ENCODE measurements around the gene PDE2A. TPM values are rescaled to one million over a fixed set of nuclear protein-coding genes. Genes with fewer than 3 reads are reported as not detected.

The PDE2A gene
- total RNA-seq, 6 experiments from 2014 or later: 11.2 to 46.3 (median 22.8) TPM

DNA sequence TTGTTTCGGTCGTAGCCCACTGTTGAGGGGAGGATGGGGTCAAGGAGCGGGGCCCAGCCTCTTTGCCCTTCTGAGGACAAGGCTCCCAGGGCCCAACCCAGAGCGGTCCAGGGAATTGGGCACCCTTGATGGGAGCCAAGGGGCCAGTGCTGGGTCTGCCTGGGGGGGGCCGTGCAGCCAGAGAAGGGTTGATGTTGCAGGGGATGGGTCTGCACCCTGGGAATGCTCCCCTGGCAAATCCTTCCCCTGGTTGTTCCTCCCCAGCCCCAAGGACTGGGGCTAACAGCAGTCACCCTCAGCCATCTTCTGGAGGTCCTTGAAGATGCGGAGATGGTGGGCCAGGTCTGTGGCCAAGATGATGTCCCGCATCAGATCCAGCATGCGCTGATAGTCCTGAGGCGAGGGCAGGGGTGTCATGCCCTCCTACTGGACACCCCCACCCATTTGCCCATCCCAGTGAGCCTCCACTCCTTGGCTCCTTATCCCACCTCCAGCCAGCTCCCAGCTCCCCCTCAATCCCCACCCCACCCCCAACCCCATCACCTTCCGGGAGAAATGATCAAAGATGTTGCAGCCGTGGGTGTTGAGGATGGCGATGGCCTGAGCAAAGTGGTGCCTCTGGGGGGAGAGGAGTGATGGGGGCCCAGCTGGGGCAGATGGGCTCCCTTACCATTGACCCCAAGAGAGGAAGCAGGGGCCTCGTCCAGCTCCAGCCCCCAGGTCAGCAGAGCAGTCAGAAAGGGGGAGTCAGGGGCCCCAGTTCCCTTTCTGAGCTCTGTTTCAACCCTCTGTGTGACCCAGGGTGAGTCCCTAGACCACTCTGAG lies 95.0 kb downstream of the PDE2A start:
- DNase-seq (peak in 1 of 3 donors; percentile 35), ATAC-seq (no peak)
- H3K4me1 ChIP-seq: no peaks in the 10 kb centered on the region
- no peak overlapping the region for H3K4me3 ChIP-seq
- H3K27ac ChIP-seq: no peak overlapping the region
- WGBS (ENCODE audit: insufficient coverage, low coverage, low lambda C conversion rate, missing lambda C conversion rate): 30% methylated on average over 3 of the region's 13 CpGs
- no peaks in the 10 kb centered on the region for H3K9me3 ChIP-seq
- H3K27me3 ChIP-seq: no peaks in the 10 kb centered on the region
- H3K36me3 ChIP-seq: no peaks in the 10 kb centered on the region
- intact Hi-C loops (cut with DNase I): loop anchor here (5.0 to 10.0 kb wide), 2 partner anchors 104 to 107 kb away; no protein-coding TSS in a partner anchor
- TF ChIP-seq POLR2A (IDR thresholded peaks at IDR 0.05): no peak
- TF ChIP-seq, protein P1, sequence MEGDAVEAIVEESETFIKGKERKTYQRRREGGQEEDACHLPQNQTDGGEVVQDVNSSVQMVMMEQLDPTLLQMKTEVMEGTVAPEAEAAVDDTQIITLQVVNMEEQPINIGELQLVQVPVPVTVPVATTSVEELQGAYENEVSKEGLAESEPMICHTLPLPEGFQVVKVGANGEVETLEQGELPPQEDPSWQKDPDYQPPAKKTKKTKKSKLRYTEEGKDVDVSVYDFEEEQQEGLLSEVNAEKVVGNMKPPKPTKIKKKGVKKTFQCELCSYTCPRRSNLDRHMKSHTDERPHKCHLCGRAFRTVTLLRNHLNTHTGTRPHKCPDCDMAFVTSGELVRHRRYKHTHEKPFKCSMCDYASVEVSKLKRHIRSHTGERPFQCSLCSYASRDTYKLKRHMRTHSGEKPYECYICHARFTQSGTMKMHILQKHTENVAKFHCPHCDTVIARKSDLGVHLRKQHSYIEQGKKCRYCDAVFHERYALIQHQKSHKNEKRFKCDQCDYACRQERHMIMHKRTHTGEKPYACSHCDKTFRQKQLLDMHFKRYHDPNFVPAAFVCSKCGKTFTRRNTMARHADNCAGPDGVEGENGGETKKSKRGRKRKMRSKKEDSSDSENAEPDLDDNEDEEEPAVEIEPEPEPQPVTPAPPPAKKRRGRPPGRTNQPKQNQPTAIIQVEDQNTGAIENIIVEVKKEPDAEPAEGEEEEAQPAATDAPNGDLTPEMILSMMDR (IDR thresholded peaks at IDR 0.05): no peak

DNA sequence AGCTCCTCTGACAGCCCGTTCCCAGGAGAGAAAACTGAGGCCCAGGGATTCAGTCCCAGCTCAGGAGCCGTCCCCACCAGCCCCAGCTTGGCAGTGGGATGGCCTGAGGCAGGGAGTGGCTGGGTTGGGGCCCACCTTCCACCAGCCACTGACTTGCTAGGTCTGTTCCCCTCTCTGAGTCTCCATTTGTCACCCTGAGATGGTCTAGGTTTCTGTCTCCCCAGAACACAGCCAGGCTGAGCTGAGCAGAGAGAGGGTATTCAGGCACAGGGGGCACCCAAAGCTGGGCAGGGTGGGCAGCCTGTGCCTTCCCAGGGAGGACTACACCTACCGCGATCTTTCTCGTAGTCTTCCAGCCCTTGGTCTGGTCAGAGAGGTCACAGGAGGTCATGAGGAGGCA lies 95.7 kb downstream of the PDE2A start:
- H3K36me3 ChIP-seq: no peaks in the 10 kb centered on the region
- H3K4me3 ChIP-seq: no peak overlapping the region
- ATAC-seq (no peak), DNase-seq (peak in 1 of 3 donors; percentile 39)
- intact Hi-C loops (cut with DNase I): loop anchor here (5.0 to 10.0 kb wide), 2 partner anchors 104 to 106 kb away; no protein-coding TSS in a partner anchor
- no peak overlapping the region for H3K27ac ChIP-seq
- no peaks in the 10 kb centered on the region for H3K27me3 ChIP-seq
- H3K4me1 ChIP-seq: no peaks in the 10 kb centered on the region
- TF ChIP-seq, protein P1 (IDR thresholded peaks at IDR 0.05): no peak
- TF ChIP-seq POLR2A (IDR thresholded peaks at IDR 0.05): no peak
- H3K9me3 ChIP-seq: no peaks in the 10 kb centered on the region
- 40% methylated on average over 1 of the region's 5 CpGs for WGBS (ENCODE audit: insufficient coverage, low coverage, low lambda C conversion rate, missing lambda C conversion rate)

DNA sequence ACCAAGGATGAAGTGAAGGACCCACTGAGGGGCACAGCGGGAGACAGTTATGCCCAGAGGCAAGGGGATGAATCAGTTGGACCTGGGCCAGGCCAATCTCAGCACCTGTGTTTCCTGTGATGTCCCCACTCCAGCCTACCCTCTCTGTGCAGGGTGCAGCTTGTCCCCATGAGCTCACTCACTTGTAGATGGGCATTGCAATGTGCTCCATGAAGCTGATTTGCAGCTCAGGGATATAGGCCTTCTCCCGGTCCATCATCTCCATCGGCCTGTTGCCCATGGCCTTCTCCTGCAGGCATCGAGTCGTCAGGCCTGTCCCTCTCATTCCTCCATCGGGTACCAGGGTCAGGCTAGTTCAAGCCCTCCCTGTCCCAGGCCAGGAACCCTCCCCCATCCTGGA lies 96.2 kb downstream of the PDE2A start:
- Histone ChIP-seq H3K4me3 (no peak overlapping the region), H3K36me3 (no peaks in the 10 kb centered on the region), H3K4me1 (no peaks in the 10 kb centered on the region), H3K27ac (no peak overlapping the region), H3K27me3 (no peaks in the 10 kb centered on the region), H3K9me3 (no peaks in the 10 kb centered on the region)
- 67% methylated on average over 1 of the region's 6 CpGs for WGBS (ENCODE audit: insufficient coverage, low coverage, low lambda C conversion rate, missing lambda C conversion rate)
- ATAC-seq (no peak), DNase-seq (peak in 1 of 3 donors; percentile 26)
- intact Hi-C loops (cut with DNase I): loop anchor here (5.0 to 10.0 kb wide), 2 partner anchors 103 to 106 kb away; no protein-coding TSS in a partner anchor
- TF ChIP-seq, protein P1 (IDR thresholded peaks at IDR 0.05): no peak
- TF ChIP-seq POLR2A (IDR thresholded peaks at IDR 0.05): no peak

DNA sequence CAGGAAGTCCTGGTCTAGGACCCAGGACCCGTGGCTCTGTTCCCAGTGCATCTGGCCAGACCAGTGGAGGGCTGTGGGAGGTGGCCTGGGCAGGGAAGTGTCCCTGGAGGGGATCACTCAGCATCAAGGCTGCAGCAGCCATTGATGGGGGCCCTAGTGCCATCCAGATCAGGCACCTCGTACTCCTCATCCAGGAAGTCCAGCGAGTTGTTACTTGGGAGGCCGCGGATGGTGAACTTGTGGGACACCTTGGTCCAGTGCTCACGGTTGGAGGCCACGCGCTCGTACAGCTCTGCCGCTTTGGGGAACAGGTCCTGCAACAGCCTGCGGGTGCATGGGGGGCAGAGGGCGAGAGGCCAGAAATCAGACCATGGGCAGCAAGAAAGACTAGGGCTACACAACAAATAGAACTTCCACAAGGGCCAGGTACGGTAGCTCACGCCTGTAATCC lies 96.9 kb downstream of the PDE2A start:
- ATAC-seq (no peak), DNase-seq (peak in 1 of 3 donors; percentile 40)
- TF ChIP-seq, protein P1 (IDR thresholded peaks at IDR 0.05): no peak
- TF ChIP-seq POLR2A (IDR thresholded peaks at IDR 0.05): no peak
- Histone ChIP-seq H3K9me3 (no peaks in the 10 kb centered on the region), H3K36me3 (no peaks in the 10 kb centered on the region), H3K27me3 (no peaks in the 10 kb centered on the region), H3K4me3 (no peak overlapping the region), H3K4me1 (no peaks in the 10 kb centered on the region), H3K27ac (no peak overlapping the region)
- intact Hi-C loops (cut with DNase I): loop anchor here (5.0 to 10.0 kb wide), 2 partner anchors 102 to 105 kb away; no protein-coding TSS in a partner anchor
- WGBS (ENCODE audit: insufficient coverage, low coverage, low lambda C conversion rate, missing lambda C conversion rate): 67% methylated on average over 3 of the region's 14 CpGs
